Posterior vena cava (tissue), 2 donors: Measurements from ENCODE around the gene ST7L. TPM values are rescaled to one million over a fixed set of nuclear protein-coding genes. Genes with fewer than 3 reads are reported as not detected.

Source experiments
- DNase-seq: peaks from one replicate; pipeline ENCODE4 v3.0.0-alpha.2; 2020; ENCODE audit warnings: low spot score
- intact Hi-C, 2 donors: fragments of 100-400 bp; cut with DNase I; formaldehyde crosslinking; loops; one replicate each; pipeline versions ENCODE4 v1.14.1 to v1.14.2; 2022 to 2023
- total RNA-seq, 2 donors: library from RNA; stranded (reverse); fragmentation: NEBNext Ultra II Directional; extraction: Animal tissue kit (Norgen Biotek cat#: 25700); gene quantifications; one replicate each; pipeline ENCODE4 v1.2.1, GENCODE V29; 2021
- donor health status: DM: yes; HTN: yes; CAD: no.
- donor health status: DM: yes; HTN: yes; CAD: no.

Gene ST7L
- total RNA-seq, 2 donors from 2014 or later: 17.9 to 19.4 TPM

DNA sequence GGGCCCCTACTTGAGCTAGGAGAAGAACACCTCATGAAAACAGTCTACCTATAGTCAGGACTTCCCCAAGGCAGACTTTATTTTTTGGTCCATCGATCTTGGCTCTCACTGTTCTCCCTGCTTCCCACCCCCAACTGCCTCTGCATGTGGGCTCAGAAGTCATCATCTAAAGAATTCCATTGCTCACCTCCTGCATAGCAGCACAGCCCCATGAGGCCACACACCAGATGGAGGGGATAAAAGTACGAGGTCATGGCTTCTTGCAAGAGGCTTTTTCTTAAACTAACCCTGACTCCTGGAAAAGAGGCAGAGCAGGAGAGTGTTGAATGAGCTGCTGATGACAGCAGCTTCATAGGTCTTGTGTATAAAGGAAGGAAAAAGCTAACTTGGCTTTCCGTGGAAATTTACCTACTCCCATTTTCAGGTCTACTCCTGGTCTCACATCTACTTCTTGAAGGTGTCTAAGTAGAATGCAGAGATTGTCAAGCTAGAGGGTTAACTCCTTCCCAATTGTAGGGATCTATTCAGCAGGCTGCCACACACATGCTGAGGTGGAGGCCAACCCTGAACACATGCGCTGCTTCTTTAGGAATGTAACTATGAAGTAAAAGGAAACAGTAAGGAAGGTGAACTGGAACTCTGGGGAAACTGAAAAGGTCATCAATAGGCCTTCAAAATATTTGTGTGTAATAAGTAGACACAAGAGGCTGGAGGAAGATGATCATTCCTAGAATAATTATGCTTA is 91.5 kb downstream of the ST7L start:
- no peak for DNase-seq
- intact Hi-C loops: no loop called here

GRCh38 chr1:112524986-112525385 is 94.0 kb downstream of the ST7L start:
- no peak for DNase-seq
- intact Hi-C loops: no loop called here

- intact Hi-C loops: no loop called here
- DNase-seq: no peak
Measured at GRCh38 chr1:112524251-112524650, 94.7 kb downstream of the ST7L start.

- DNase-seq: no peak
- intact Hi-C loops: no loop called here
Measured at GRCh38 chr1:112522621-112523020, 96.3 kb downstream of the ST7L start.

DNA sequence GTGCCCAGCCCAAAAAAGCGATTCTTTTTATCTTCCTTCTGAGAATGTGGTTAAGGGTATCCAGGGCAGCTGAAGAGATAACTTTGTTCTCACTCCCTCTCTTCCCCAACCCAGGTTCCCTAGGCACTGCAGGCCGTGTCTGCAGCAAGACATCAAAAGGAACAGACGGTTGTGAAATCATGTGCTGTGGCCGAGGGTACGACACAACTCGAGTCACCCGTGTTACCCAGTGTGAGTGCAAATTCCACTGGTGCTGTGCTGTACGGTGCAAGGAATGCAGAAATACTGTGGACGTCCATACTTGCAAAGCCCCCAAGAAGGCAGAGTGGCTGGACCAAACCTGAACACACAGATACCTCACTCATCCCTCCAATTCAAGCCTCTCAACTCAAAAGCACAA is 98.8 kb downstream of the ST7L start:
- intact Hi-C loops: no loop called here
- no peak for DNase-seq

GRCh38 chr1:112518186-112518585 is 100.8 kb downstream of the ST7L start:
- no peak for DNase-seq
- intact Hi-C loops: no loop called here

DNA sequence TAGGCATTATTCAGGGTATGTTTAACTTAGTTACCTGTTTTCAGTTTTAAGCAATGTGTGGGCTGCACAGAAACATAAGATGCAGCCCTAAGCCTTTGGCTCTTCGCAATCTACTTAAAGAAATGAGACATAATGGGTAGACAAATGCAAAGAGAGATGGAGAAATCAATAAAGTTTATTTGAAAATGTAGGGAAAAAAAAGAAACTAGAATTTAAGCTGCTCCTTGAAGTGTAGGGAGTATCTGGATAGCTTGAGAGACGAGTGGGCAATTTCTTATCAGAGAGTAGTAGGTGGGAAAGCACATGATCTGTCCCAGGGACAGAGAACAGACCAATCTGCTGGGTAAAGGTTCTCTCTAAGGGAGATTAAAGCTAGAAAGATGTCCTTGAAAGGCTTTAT is 101.3 kb downstream of the ST7L start:
- intact Hi-C loops: no loop called here
- DNase-seq: no peak

- no peak for DNase-seq
- intact Hi-C loops: no loop called here
Measured at GRCh38 chr1:112517231-112517630, 101.7 kb downstream of the ST7L start.

- intact Hi-C loops: no loop called here
- peak; percentile 64 for DNase-seq
Measured at GRCh38 chr1:112516141-112516540, 102.8 kb downstream of the ST7L start.

GRCh38 chr1:112515311-112516009 is 103.5 kb downstream of the ST7L start:
- peak; percentile 57 for DNase-seq
- intact Hi-C loops: no loop called here

- intact Hi-C loops: no loop called here
- peak; percentile 73 for DNase-seq
Measured at GRCh38 chr1:112514901-112515300, 104.0 kb downstream of the ST7L start.

GRCh38 chr1:112513112-112513870 is 105.7 kb downstream of the ST7L start:
- peak; percentile 68 for DNase-seq

GRCh38 chr1:112511897-112512296 is 107.0 kb downstream of the ST7L start:
- intact Hi-C loops: no loop called here

More at GRCh38 chr1:112513112-112513870, 105.7 kb downstream of the ST7L start:
- intact Hi-C loops: no loop called here

GRCh38 chr1:112510340-112510739 is 108.6 kb downstream of the ST7L start:
- intact Hi-C loops: no loop called here
- DNase-seq: peak; percentile 54

More at GRCh38 chr1:112511897-112512296, 107.0 kb downstream of the ST7L start:
- no peak for DNase-seq

DNA sequence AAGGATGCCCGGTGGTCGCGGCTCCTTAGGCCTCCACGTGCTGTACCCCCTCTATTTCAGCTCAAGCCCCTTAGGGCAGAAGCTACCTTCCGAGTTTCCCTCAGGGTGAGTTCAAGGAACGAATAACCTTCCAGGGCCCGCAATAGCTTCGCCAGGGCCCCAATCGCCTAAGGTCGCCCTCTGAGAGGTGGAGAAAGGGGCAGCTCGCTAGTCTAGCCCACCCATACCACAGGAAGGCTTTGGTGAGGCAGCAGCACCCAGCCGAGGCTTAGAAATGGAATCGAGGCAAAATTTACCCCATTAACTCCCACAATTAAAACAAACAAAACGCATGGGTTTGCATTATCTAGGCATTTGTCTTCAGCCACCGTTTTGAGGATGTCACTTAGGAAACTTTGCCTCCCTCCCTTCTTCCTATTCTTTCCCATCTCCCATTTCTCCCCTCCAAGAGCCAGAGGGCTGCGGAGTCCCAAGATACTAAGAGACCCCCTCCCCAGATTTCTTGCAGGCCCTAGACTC is 109.2 kb downstream of the ST7L start:
- intact Hi-C loops: no loop called here
- DNase-seq: no peak

DNA sequence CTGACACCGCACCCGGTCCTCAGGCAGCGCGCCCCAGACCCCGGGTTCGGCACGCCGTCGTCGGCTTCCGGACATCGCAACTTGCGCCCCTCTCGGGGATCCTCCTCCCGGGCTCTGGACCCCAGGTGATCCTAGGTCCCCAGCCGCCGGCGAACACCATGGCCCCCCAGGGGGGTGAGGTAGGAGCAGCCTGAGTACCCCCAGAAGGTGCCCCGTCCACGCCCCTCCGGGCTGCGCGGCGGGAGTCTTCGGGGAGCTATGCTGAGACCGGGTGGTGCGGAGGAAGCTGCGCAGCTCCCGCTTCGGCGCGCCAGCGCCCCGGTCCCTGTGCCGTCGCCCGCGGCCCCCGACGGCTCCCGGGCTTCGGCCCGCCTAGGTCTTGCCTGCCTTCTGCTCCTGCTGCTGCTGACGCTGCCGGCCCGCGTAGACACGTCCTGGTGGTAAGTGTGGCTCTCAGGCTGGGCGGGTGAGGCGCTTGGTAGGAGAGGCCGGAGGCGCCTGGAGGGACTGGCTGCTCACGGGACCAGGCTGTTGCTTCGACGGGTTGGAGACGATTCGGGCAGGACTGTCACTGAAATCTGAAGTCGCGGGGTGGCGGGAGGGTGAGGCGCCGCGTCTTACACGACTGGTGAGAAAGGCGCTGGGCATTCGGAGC is 109.8 kb downstream of the ST7L start:
- no peak for DNase-seq
- intact Hi-C loops: no loop called here

- intact Hi-C loops: no loop called here
Measured at GRCh38 chr1:112508278-112509004, 110.5 kb downstream of the ST7L start, which contains the start of gene WNT2B. WNT2B (plus strand) TSS chr1:112508965; CDS start chr1:112509263, 298 bp downstream.

DNA sequence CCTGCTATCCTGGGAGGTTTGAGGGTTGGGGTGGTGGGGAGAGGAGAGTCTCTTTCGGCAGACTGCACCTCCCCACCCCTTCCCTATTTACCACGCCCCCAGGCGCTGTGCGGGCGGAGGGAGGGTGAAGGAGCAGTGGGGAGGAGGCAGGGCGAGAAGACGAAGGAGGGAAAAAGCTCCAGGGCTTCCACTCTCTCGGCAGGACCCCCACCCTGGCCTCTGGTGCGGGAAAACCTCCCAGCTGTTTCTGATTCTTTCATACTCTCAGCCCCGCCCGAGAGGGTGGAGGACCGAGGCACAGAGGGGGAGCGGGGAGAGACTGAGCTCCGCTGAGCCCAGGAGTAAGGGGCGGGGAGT is 111.0 kb downstream of the ST7L start:
- DNase-seq: peak; percentile 72
- intact Hi-C loops: loop anchor here in 1 of 2 donors (2.0 kb wide), 1 partner anchor 61 kb away; no protein-coding TSS in a partner anchor

More at GRCh38 chr1:112508278-112509004, 110.5 kb downstream of the ST7L start, which contains the start of gene WNT2B:
- peak; percentile 86 for DNase-seq
